Mucosa of descending colon (tissue), 3 donors: Measurements from ENCODE around the gene C3orf70. TPM values are rescaled to one million over a fixed set of nuclear protein-coding genes. Genes with fewer than 3 reads are reported as not detected.
"Not testable (repeated sequence)": the region's sequence is repeated elsewhere in the genome, so short reads cannot be mapped to it uniquely, and the experiment has no call there.

Source experiments
- ATAC-seq: fragments of 200-7000 bp; cut with Tn5 transposase; one replicate; pipeline ENCODE4 v1.9.1; 2020; ENCODE audit warnings: mild to moderate bottlenecking, moderate library complexity
- DNase-seq, 3 donors: peaks; one replicate each; pipeline ENCODE4 v3.0.0-alpha.2; 2020
- H3K36me3 ChIP-seq: fragments of 200-600 bp; one replicate; pipeline ENCODE4 v1.8.0; 2021; ENCODE audit warnings: low read depth, mild to moderate bottlenecking
- H3K4me1 ChIP-seq: fragments of 200-600 bp; one replicate; pipeline ENCODE4 v1.8.0; 2021; ENCODE audit warnings: low read depth, mild to moderate bottlenecking
- H3K4me3 ChIP-seq: fragments of 200-600 bp; one replicate; pipeline ENCODE4 v1.8.0; 2021; ENCODE audit warnings: mild to moderate bottlenecking
- H3K9me3 ChIP-seq: fragments of 200-600 bp; one replicate; pipeline ENCODE4 v1.8.0; 2021; ENCODE audit warnings: mild to moderate bottlenecking
- CTCF ChIP-seq: fragments of 200-600 bp; IDR thresholded peaks from one replicate; pipeline ENCODE4 v1.8.0; 2022; ENCODE audit warnings: antibody characterized with exemption, mild to moderate bottlenecking
- intact Hi-C, 2 donors: fragments of 100-400 bp; cut with DNase I in 1 of 2; cut with micrococcal nuclease in 1 of 2; formaldehyde crosslinking; loops; one replicate each; pipeline versions ENCODE4 v1.11.0 to v1.11.1; 2022; cut with DNase I, micrococcal nuclease
- total RNA-seq, 3 donors: library from RNA; stranded (reverse); fragmentation: NEBNext Ultra II Directional in 2 of 3; extraction: Animal tissue kit (Norgen Biotek cat#: 25700) in 2 of 3; gene quantifications; one replicate each; pipeline versions ENCODE4 v1.2.1 to v1.2.4, GENCODE V29; 2021 to 2023
- donor health status: DM: no; HTN: no; CAD: no; lungs with moderate emphysema.
- donor health status: DM: no; HTN: no; CAD: no.
- donor health status: DM: no; HTN: yes; CAD: no.

C3orf70 gene
- total RNA-seq, 3 donors from 2014 or later = 15.1 to 32.7 (median 16.9) TPM

GRCh38 chr3:185112186-185112585, 40.7 kb downstream of the C3orf70 start:
- Histone ChIP-seq H3K9me3 (no peaks in the 10 kb centered on the region), H3K4me3 (no peak overlapping the region), H3K36me3 (no peaks in the 10 kb centered on the region), H3K4me1 (no peaks in the 10 kb centered on the region)
- intact Hi-C loops = no loop called here
- no peak for ATAC-seq
- TF ChIP-seq CTCF = no peak
- no peak for DNase-seq

DNA sequence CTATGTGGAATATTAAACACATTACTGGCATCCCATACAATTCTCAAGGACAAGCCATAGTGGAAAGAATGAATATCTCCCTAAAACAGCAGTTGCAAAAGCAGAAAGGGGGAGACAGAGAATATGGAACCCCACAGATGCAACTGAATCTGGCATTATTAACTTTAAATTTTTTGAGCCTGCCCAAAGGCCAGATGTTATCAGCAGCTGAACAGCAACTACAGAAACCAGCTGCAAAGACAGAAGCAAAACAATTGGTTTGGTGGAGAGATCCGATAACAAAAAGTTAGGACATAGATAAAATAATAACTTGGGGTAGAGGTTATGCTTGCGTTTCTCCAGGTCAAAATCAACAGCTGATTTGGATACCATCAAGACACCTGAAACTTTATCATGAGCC, 43.8 kb downstream of the C3orf70 start:
- H3K4me3 ChIP-seq, ATAC-seq, H3K4me1 ChIP-seq, DNase-seq, H3K9me3 ChIP-seq, H3K36me3 ChIP-seq, intact Hi-C loops: not testable (repeated sequence)

DNA sequence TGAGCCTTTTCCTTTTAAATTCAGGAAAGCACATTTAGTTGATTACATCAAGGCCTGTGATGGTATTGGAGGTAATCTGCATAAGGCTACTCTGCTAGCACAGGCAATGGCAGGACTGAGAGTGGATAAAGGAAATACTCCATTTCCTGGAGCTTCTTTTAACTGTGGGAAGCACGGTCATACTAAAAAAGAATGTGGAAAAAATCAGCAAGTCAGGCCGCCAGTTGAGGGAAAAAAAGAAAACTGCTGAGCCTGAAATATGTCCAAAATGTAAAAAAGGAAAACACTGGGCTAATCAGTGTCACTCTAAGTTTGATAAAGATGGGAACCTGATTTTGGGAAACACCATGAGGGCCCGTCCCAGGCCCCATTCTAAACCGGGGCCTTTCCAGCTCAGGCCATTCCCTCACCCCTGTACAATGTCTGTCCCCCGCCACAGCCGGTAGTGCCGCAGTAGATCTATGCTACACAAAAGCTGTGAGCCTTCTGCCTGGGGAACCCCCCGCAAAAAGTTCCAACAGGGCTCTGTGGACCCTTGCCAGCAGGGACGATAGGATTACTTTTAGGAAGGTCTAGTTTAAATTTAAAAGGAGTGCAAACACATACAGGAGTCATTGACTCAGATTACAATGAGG, 46.5 kb downstream of the C3orf70 start:
- H3K4me1 ChIP-seq, intact Hi-C loops, ATAC-seq, H3K4me3 ChIP-seq, DNase-seq, H3K36me3 ChIP-seq, H3K9me3 ChIP-seq: not testable (repeated sequence)

- no peak for DNase-seq
- intact Hi-C loops = no loop called here
- no peak for ATAC-seq
These were observed 49.3 kb downstream of the C3orf70 start for GRCh38 chr3:185103359-185104127.

DNA sequence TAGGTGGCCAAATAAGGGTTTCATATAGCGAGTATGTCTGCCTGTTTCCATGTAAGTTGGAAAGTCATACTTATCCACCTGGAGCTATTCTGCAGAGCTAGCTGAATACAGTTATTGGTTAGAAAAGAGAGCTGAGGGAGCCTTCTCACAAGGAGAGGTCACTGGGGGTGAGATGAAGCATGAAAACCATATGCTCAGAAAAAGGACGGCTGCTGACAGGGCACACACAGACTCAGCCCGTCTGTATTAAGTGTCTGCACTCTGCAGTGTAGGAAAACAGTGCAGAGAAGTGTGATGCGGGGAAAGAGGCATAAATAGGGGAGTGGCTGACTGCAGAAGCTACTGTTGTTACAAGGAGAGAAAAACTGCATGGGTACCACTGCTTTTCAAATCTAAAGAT, 58.2 kb downstream of the C3orf70 start:
- Histone ChIP-seq H3K4me3 (no peak overlapping the region), H3K9me3 (no peaks in the 10 kb centered on the region), H3K4me1 (no peaks in the 10 kb centered on the region), H3K36me3 (no peaks in the 10 kb centered on the region)
- DNase-seq (no peak), ATAC-seq (no peak)
- TF ChIP-seq CTCF = no peak
- intact Hi-C loops = no loop called here

More at GRCh38 chr3:185103359-185104127, 49.3 kb downstream of the C3orf70 start:
- Histone ChIP-seq H3K36me3 (no peaks in the 10 kb centered on the region), H3K4me3 (no peak overlapping the region), H3K4me1 (no peaks in the 10 kb centered on the region), H3K9me3 (peaks cover 3% of the 10 kb centered on the region)
- no peak for TF ChIP-seq CTCF

GRCh38 chr3:185093116-185093515, 59.7 kb downstream of the C3orf70 start:
- Histone ChIP-seq H3K4me3 (no peak overlapping the region), H3K36me3 (no peaks in the 10 kb centered on the region), H3K4me1 (no peaks in the 10 kb centered on the region), H3K9me3 (no peaks in the 10 kb centered on the region)
- DNase-seq = no peak
- ATAC-seq = no peak
- TF ChIP-seq CTCF = no peak
- intact Hi-C loops = no loop called here
